Central memory CD4-positive, alpha-beta T cell (primary cell): Measurements from ENCODE around the gene RRAD.
A peak's percentile ranks its signal among the peaks of the same experiment; 100 is the strongest.

Experiments
- DNase-seq: peaks from one replicate; pipeline ENCODE4 v3.0.0; 2022

RRAD gene

DNA sequence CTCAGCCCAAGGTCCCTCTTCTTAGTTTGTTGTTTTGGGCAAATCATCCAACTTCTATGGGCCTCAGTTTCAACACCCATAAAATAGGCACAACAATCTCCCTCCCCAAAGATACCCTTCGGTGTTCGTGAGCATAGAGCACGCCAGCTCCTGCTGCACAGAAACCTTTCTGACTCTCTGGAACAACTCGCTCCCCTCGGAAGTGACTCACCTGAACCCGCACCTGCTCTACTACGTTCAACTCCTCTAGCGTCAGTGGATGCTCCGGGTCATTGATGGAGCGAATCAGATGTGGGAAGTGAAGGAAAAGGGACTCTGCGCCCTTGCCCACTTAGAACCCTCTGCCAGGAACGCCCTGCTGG is 8.4 kb upstream of the RRAD start:
- no peak for DNase-seq

GRCh38 chr16:66932076-66932475 is 6.7 kb upstream of the RRAD start:
- DNase-seq, result no peak

DNA sequence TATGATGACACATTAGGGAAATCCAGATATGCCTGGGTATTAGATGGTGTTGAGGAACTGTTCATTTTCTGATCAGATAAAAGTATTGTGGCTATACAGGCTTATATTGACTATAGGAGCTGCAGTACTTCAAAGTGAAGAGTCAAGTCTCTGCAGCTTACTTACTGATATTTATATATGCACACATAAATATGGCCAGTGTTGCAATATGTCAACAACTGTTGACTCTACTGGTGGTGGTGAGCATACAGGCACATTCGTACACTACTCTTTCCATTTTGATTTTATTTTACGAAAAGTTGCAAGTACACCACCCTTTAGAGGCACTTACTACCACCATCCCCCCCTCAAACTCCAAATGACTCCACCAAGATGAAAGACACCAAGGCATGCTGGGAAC is 6.3 kb upstream of the RRAD start:
- DNase-seq, result no peak

- DNase-seq, result no peak
Observed at GRCh38 chr16:66930189-66930588, 4.9 kb upstream of the RRAD start.

- no peak for DNase-seq
Observed at GRCh38 chr16:66928702-66929388, 3.5 kb upstream of the RRAD start.

GRCh38 chr16:66927918-66928649 is 2.7 kb upstream of the RRAD start:
- DNase-seq, result no peak

- DNase-seq, result no peak
Observed at GRCh38 chr16:66926961-66927436, 1.7 kb upstream of the RRAD start.

GRCh38 chr16:66926171-66926947 is 1.0 kb upstream of the RRAD start:
- DNase-seq, result no peak

DNA sequence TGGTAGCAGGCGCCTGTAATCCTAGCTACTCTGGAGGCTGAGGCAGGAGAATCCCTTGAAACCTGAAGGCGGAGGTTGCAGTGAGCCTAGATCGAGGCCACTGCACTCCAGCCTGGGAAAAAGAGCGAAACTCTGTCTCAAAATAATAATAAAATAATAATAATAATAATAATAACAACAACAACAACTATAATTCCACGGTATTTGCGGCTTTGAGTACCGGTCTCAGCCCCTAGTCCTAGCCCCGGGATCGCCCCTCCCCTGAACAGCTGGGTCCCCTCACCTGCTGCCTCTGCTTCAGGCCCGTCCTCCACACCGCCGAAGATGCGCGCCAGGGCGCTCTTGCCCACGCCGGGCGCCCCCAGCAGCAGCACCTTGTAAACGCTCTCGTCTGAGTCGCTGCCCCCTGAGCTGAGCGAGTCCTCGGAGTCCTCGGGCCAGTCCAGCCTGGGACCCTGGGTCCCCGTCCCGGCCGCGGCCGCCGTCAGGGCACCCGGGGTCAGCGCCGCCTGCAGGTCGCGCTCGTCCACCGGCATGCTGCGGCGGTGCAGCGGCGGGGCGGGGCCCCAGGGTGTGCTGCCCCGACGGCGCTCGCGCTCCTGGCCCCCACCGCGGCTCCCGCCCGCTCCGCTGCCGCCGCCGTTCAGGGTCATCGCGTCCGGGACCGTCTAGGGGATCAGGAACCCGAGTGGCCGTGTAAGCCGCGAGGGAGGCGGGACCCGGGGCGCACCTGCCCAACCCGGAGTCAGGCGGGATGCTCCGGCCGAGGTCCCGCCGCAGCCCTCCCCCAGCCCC is 611 bp downstream of the RRAD start:
- DNase-seq, result peak; percentile 24

DNA sequence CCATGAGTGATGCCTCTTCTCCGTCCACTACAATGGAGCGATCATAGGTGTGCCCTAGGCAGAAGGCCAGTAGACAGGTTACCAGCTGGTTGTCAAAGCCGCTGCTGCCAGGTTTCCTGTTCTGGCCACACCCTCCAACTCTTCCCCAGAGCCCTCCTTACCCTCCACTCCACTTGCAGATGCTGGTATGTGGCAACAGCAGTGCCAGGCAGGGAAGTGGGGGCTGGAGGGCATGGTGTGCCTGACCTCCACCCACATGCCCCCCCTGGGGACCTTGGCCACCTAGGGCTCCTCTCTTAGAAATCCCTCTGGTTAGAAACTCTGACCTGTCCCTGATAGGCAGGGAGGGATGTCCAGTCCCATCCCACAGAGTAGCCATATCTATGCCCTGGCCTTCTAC is 1.5 kb downstream of the RRAD start:
- DNase-seq, result no peak

DNA sequence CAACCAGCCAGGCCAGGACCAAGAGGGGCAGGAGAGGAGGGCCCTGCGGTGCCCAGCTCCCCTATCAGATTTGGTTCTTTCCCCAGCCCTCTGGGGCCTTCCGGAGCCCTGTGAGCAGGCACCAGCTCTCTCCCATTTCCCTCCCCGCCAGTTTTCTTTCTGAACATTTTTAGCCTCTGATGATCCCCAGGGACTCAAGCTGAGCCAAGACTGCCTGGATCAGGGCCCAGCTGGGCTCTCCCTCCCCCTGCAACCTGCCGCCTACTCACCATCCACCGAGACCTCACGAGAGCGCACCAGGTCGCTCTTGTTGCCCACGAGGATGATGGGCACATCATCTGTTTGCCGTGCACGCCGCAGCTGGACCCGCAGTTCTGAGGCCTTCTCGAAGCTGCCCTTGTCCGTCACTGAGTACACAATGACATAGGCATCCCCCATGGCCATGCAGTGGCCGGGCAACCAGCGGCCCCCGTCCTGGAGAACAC is 2.0 kb downstream of the RRAD start:
- DNase-seq, result no peak

DNA sequence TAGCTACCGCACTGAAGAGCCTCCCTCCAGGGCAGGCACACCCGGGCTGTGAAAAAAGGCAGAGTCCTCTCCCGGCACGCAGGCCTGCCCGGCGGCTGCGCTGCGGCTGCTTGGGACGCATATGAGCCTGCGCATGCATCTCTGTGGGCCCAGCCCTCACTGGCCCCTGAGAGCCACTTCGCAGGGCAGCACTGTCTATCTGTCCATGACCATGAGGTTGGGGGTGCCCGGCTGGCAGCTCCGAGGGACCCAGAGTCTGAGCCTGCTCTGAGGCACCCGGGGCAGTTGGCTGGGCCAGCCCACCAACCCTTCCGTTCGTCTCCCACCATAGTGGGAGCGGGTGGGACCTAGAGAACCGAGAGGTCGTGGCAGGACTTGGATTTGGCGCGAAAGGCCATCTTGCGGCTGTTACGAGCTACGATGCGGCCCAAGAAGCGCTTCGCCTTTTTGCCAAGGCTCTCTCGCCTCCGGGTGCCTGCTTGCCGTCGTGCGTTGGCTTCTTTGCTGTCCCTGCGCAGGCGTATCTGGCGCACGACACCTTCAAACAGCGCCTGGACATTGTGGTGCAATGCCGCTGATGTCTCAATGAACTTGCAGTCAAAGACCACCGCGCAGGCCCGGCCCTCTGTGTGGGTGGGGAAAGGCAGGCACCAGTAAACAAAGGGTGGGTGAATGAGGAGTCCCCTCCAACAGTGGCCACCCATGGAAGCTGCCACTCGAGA is 3.4 kb downstream of the RRAD start:
- no peak for DNase-seq

DNA sequence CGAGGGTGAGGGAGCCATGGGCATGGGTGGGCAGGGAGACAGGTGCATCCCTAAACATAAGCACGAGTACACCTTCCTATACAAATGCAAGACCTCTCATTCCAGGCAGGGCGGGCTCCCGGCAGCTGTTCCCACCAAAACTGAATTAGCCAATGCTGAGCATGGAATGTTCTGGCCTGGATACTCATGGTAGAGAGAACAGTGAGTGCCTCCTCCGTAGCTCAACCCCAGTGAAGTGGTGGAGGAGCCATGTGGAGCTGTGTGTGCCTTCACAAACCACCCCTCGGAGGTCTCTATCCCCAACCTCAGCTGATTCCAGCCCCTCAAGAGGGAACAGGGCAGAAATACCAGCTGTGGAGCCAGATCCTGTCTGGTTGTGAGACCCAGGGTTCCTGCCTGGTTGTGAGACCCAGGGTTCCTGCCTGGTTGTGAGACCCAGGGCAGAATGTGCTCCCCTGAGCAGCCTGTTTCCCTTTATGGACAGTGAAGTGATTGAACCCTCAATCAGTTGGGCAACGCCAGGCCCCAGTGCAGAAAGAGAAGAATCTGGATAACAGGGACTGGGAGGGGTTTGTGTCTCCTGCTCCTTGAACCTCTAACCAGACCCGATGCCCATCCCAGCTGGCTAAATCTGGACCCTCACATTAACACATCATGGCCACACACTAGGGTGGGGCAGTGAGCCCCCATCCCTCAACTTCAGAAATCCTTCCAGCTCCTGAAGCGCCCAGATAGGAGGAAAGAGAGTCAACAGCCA is 4.2 kb downstream of the RRAD start:
- DNase-seq, result no peak

DNA sequence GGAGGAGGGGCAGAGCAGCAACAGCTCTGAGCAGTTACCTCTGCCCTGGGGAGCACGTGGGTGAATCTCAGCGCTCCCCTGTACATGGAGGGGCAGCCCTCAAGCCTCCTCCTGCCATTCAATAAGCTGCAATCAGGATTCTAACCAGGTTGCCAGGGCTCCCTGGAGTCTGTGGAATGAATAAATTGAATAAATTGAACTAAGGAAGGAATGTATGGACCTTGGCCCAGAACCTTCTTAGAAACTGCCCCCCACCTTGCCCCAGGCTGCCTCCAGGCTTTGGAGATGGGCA is 5.1 kb downstream of the RRAD start:
- DNase-seq, result no peak

DNA sequence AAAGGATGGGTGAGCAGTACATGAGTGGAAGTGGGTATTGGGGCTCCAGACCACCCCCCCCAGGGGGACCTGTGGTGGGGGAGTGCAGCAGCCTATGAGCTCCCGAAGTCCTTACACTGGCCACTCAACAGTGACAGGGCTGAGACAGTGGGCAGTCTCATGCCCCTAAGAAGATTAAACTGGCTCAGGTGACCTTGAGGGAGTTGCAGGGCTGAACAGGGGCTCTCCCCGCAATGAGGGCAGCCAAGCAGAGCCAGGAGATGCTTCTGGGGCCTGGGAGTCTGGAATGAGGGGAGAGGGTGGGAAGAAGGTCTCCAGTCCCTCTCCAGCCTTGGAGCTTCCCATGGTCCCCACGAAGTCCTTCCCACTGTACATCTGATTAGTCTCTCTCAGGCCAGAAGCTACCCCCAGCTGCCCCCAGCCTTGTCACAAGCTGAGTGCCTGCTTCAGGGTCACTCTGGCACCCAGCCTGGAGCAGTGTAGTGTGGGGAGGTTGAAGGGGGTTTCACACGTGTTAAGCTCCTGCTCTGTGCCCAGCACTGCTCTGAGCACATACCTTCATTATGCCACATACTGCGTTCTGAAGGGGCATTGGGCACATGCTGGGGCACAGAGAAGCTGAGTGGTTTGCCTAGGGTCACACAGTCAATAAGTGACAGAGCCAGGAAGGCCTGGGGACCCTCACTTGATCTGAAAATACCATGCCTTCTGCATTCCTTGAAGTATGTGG is 5.6 kb downstream of the RRAD start:
- no peak for DNase-seq

- no peak for DNase-seq
Observed at GRCh38 chr16:66918803-66919568, 6.3 kb downstream of the RRAD start, which contains the start of gene CDH16. CDH16 (minus strand) TSS chr16:66918885; CDS start chr16:66918065, 820 bp downstream.

DNA sequence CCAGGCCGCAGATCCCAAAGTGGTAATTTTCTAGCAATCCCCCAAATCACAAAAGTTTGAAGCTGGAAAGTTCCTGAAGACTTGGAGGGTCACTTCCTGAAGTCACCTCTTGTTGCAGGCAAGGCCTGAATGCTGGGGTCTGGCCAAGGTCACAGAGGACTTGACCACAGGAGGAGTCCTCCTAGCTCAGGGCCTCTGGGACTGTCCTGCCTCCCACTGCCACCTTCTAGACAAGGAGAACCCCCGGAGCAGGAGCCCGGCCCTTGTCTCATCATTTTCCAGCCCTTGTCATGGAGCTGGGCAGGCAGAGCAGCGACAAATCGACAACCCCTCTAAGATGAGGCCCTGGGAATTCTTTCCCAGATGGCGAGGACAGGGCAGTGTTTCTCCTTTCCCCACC is 7.0 kb downstream of the RRAD start:
- DNase-seq, result no peak

DNA sequence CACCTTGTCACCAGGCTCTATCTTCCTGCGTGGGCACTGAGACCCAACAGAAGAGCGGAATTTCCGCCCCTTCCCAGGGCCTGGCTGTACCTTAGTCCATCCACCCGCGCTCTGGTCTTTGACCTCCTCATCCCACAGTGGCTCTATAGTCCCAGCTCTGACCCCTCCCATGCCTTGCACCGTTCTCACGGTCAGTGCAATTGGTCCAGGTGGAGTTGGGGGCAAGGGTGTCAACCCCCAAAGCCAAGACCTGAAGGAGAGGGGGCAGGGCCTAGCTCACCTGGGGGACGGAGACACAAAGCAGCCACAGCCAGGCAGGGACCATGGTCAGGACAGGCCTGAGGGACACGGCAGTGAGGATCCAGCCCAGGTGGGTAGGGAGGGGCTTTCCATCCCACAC is 7.6 kb downstream of the RRAD start:
- no peak for DNase-seq

DNA sequence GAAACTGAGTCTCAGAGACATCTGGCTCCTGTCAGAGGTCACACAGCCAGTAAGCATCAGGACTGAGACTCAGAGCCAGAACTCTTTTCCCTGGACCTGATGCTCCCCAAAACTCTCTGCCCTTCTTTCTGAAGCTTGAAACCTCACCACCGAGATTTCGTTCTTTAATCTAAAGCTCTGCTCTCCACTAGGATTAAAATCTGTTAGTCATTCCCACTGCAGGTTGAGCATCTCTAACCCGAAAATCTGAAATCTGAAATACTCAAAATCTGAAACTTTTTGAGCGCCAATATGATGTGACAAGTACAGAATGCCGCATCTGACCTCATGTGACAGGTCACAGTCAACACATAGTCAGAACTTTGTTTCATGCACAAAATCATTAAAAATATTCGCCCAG is 8.8 kb downstream of the RRAD start:
- DNase-seq, result no peak

DNA sequence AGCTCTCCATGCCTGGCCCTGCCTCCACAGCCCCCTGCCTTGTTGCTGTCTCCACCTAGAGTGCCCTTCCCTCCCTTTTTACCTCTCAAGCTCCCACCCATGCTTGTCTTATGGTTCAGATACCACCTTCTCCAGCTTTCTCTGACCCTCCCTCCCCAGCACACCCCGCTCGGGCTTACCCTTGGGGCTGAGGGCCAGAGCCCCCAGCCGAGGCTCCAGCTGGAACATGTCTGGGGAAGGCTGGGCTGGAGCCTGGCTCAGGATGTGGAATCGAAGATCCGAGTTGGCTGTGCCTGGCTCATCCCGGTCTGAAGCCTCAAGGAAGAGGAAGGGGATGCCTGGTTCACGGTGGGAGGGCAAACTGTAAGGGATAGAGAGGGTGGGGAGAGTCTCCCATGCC is 10.3 kb downstream of the RRAD start:
- no peak for DNase-seq
